ENCODE results near the gene GNRH2. TPM values are rescaled to one million over a fixed set of nuclear protein-coding genes. Genes with fewer than 3 reads are reported as not detected.
A peak's percentile ranks its signal among the peaks of the same experiment; 100 is the strongest.
"Not testable (repeated sequence)": the region's sequence is repeated elsewhere in the genome, so short reads cannot be mapped to it uniquely, and the experiment has no call there.

Gene GNRH2
- total and polyA plus RNA-seq, 5 experiments from 2014 or later = 1.5 to 1.9 TPM; not detected in 3

- POLR2A ChIA-PET = interaction anchor here (0.6 to 2.2 kb wide), 7 partner anchors 13 to 180 kb away, joined by 3 to 6 read pairs (median 4); partner anchors contain the start of genes OXT and PTPRA
- peak; percentile 45 to 61 for ATAC-seq
- Mint-ChIP-seq H3K27me3 (no peaks in the 10 kb centered on the region), H3K4me3 (peak overlapping the region; percentile 81 to 95 (median 90)), H3K27ac (peak overlapping the region; percentile 81 to 95 (median 89)), H3K36me3 (peaks cover 0 to 27% (median 6%) of the 10 kb centered on the region in 3 donors), H3K4me1 (peaks cover 20 to 24% (median 22%) of the 10 kb centered on the region in 4 donors), H3K9me3 (no peaks in the 10 kb centered on the region)
- DNase-seq = peak in 8 of 10 donors; percentile 21 to 72 (median 37)
These were observed 1.8 kb downstream of the GNRH2 start for GRCh38 chr20:3045042-3045815.

GRCh38 chr20:3045816-3046676, 2.6 kb downstream of the GNRH2 start, which contains the start of gene MRPS26:
Gene MRPS26 (plus strand): TSS chr20:3046052. CDS start chr20:3046069, 17 bp downstream.
- Mint-ChIP-seq H3K36me3 (peaks cover 0 to 22% (median 4%) of the 10 kb centered on the region in 3 donors), H3K4me1 (peaks cover 20 to 31% (median 24%) of the 10 kb centered on the region in 4 donors), H3K27ac (peak within 1 kb of the TSS; percentile 81 to 95 (median 89)), H3K4me3 (peak within 1 kb of the TSS; percentile 81 to 95 (median 90)), H3K27me3 (no peaks in the 10 kb centered on the region), H3K9me3 (no peaks in the 10 kb centered on the region)
- POLR2A ChIA-PET = interaction anchor here (0.8 to 2.2 kb wide), 4 partner anchors 26 to 181 kb away, joined by 3 to 6 read pairs (median 4); partner anchors contain the start of genes OXT and PTPRA
- peak; percentile 86 to 90 for ATAC-seq
- DNase-seq = peak; percentile 52 to 87 (median 74)

GRCh38 chr20:3046677-3047462, 3.4 kb downstream of the GNRH2 start:
- ATAC-seq = peak; percentile 0 to 2
- no peaks in the 10 kb centered on the region for H3K9me3 Mint-ChIP-seq
- POLR2A ChIA-PET = interaction anchor here (1.1 to 2.2 kb wide), 2 partner anchors 25 to 181 kb away, joined by 3 to 6 read pairs; partner anchors contain the start of gene OXT
- peaks cover 19 to 32% (median 24%) of the 10 kb centered on the region in 4 donors for H3K4me1 Mint-ChIP-seq
- DNase-seq = peak in 1 of 10 donors; percentile 15
- peak overlapping the region; percentile 81 to 95 (median 88) for H3K4me3 Mint-ChIP-seq
- no peaks in the 10 kb centered on the region for H3K27me3 Mint-ChIP-seq
- H3K27ac Mint-ChIP-seq = peak overlapping the region; percentile 25 to 93 (median 74)
- H3K36me3 Mint-ChIP-seq = peaks cover 0 to 17% (median 4%) of the 10 kb centered on the region in 3 donors

GRCh38 chr20:3047486-3048419, 4.3 kb downstream of the GNRH2 start:
- peaks cover 0 to 15% (median 4%) of the 10 kb centered on the region in 3 donors for H3K36me3 Mint-ChIP-seq
- H3K27me3 Mint-ChIP-seq = no peaks in the 10 kb centered on the region
- peak overlapping the region in 4 of 10 donors; percentile 15 to 59 (median 44) for H3K27ac Mint-ChIP-seq
- POLR2A ChIA-PET = interaction anchor here (0.6 to 1.1 kb wide), 3 partner anchors 49 to 182 kb away, joined by 3 read pairs; no protein-coding TSS in a partner anchor
- peak overlapping the region; percentile 30 to 95 (median 83) for H3K4me3 Mint-ChIP-seq
- no peaks in the 10 kb centered on the region for H3K9me3 Mint-ChIP-seq
- peaks cover 18 to 32% (median 24%) of the 10 kb centered on the region in 4 donors for H3K4me1 Mint-ChIP-seq
- no peak for ATAC-seq
- no peak for DNase-seq

GRCh38 chr20:3051385-3052019, 8.1 kb downstream of the GNRH2 start:
- ATAC-seq (peak; percentile 39 to 68), DNase-seq (no peak)
- H3K9me3 Mint-ChIP-seq = no peaks in the 10 kb centered on the region
- peaks cover 0 to 15% (median 4%) of the 10 kb centered on the region in 3 donors for H3K36me3 Mint-ChIP-seq
- H3K4me1 Mint-ChIP-seq = peaks cover 11 to 25% (median 16%) of the 10 kb centered on the region in 4 donors
- no peaks in the 10 kb centered on the region for H3K27me3 Mint-ChIP-seq
- POLR2A ChIA-PET = interaction anchor here (1.0 kb wide), 1 partner anchor 55 kb away, joined by 3 read pairs; no protein-coding TSS in a partner anchor
- H3K4me3 Mint-ChIP-seq = no peak overlapping the region
- H3K27ac Mint-ChIP-seq = peak overlapping the region in 5 of 10 donors; percentile 18 to 82 (median 37)

- H3K9me3 Mint-ChIP-seq = no peaks in the 10 kb centered on the region
- no peaks in the 10 kb centered on the region for H3K27me3 Mint-ChIP-seq
- peaks cover 0 to 5% (median 0%) of the 10 kb centered on the region in 3 donors for H3K36me3 Mint-ChIP-seq
- ATAC-seq (no peak), DNase-seq (no peak)
- no peak overlapping the region for H3K4me3 Mint-ChIP-seq
- peaks cover 0 to 12% (median 9%) of the 10 kb centered on the region in 4 donors for H3K4me1 Mint-ChIP-seq
- POLR2A ChIA-PET = interaction anchor here (0.7 kb wide), 1 partner anchor 42 kb away, joined by 3 read pairs; no protein-coding TSS in a partner anchor
- H3K27ac Mint-ChIP-seq = no peak overlapping the region
These were observed 16.1 kb downstream of the GNRH2 start for GRCh38 chr20:3059489-3059888.

GRCh38 chr20:3064119-3064518, 20.7 kb downstream of the GNRH2 start:
- peaks cover 0 to 31% (median 12%) of the 10 kb centered on the region in 4 donors for H3K4me1 Mint-ChIP-seq
- ATAC-seq = not testable (repeated sequence)

GRCh38 chr20:3067139-3068014, 24.0 kb downstream of the GNRH2 start:
- DNase-seq = no peak
- H3K9me3 Mint-ChIP-seq = no peaks in the 10 kb centered on the region
- POLR2A ChIA-PET = interaction anchor here (0.9 kb wide), 1 partner anchor 48 kb away, joined by 3 read pairs; no protein-coding TSS in a partner anchor
- peak overlapping the region in 1 of 10 donors; percentile 79 for H3K27ac Mint-ChIP-seq
- ATAC-seq = no peak
- peaks cover 9 to 33% (median 16%) of the 10 kb centered on the region in 4 donors for H3K4me1 Mint-ChIP-seq
- H3K36me3 Mint-ChIP-seq = peaks cover 0 to 4% (median 2%) of the 10 kb centered on the region in 3 donors
- no peak overlapping the region for H3K4me3 Mint-ChIP-seq
- no peaks in the 10 kb centered on the region for H3K27me3 Mint-ChIP-seq

More at GRCh38 chr20:3064119-3064518, 20.7 kb downstream of the GNRH2 start:
- H3K36me3 Mint-ChIP-seq, H3K9me3 Mint-ChIP-seq, H3K4me3 Mint-ChIP-seq, POLR2A ChIA-PET, DNase-seq, H3K27me3 Mint-ChIP-seq: not testable (repeated sequence)
- peak overlapping the region in 2 of 10 donors; percentile 15 to 66 for H3K27ac Mint-ChIP-seq

GRCh38 chr20:3068075-3068474, 24.7 kb downstream of the GNRH2 start:
- H3K36me3 Mint-ChIP-seq = peaks cover 0 to 4% (median 2%) of the 10 kb centered on the region in 3 donors
- H3K4me3 Mint-ChIP-seq = no peak overlapping the region
- H3K27me3 Mint-ChIP-seq = no peaks in the 10 kb centered on the region
- DNase-seq = no peak
- no peak overlapping the region for H3K27ac Mint-ChIP-seq
- no peaks in the 10 kb centered on the region for H3K9me3 Mint-ChIP-seq
- POLR2A ChIA-PET = interaction anchor here (0.8 to 0.9 kb wide), 2 partner anchors 11 to 47 kb away, joined by 3 read pairs; no protein-coding TSS in a partner anchor
- H3K4me1 Mint-ChIP-seq = peaks cover 11 to 36% (median 19%) of the 10 kb centered on the region in 4 donors
- ATAC-seq = no peak

All from naive thymus-derived CD8-positive, alpha-beta T cell (primary cell).